ENCODE data around the gene KDM4B. TPM values are rescaled to one million over a fixed set of nuclear protein-coding genes. Genes with fewer than 3 reads are reported as not detected.

Gene KDM4B
- total and polyA plus RNA-seq, 3 experiments from 2014 or later, result 14.6 to 16.0 (median 14.6) TPM

GRCh38 chr19:5131506-5132205 lies 162.7 kb downstream of the KDM4B start:
- no peaks in the 10 kb centered on the region for H3K9me3 Mint-ChIP-seq
- H3K4me1 Mint-ChIP-seq, result peaks cover 16 to 26% (median 20%) of the 10 kb centered on the region in 3 donors
- peak overlapping the region in 5 of 8 donors; percentile 47 to 92 (median 74) for H3K27ac Mint-ChIP-seq
- Histone ChIP-seq H3K9me3 (ENCODE audit: low read length) (no peaks in the 10 kb centered on the region), H3K36me3 (ENCODE audit: insufficient read depth, low read length) (no peaks in the 10 kb centered on the region), H3K27me3 (ENCODE audit: insufficient read depth, low read length, poor library complexity, severe bottlenecking) (no peaks in the 10 kb centered on the region), H3K4me3 (ENCODE audit: low read length) (no peak overlapping the region), H3K27ac (ENCODE audit: low read depth, low read length) (no peak overlapping the region), H3K4me1 (ENCODE audit: insufficient read depth, low read length) (peaks cover 28% of the 10 kb centered on the region)
- ChIA-PET CTCF (no interaction called here), POLR2A (interaction anchor here (0.7 kb wide), 1 partner anchor 15 kb away, joined by 3 read pairs; no protein-coding TSS in a partner anchor)
- peaks cover 0 to 35% (median 2%) of the 10 kb centered on the region in 3 donors for H3K36me3 Mint-ChIP-seq
- peak in 1 of 5 donors; percentile 64 for DNase-seq
- no peaks in the 10 kb centered on the region for H3K27me3 Mint-ChIP-seq
- peak overlapping the region in 5 of 7 donors; percentile 55 to 79 (median 74) for H3K4me3 Mint-ChIP-seq

GRCh38 chr19:5132206-5132560 lies 163.3 kb downstream of the KDM4B start:
- H3K4me1 Mint-ChIP-seq, result peaks cover 16 to 26% (median 20%) of the 10 kb centered on the region in 3 donors
- Histone ChIP-seq H3K36me3 (ENCODE audit: insufficient read depth, low read length) (no peaks in the 10 kb centered on the region), H3K4me1 (ENCODE audit: insufficient read depth, low read length) (peaks cover 28% of the 10 kb centered on the region), H3K27me3 (ENCODE audit: insufficient read depth, low read length, poor library complexity, severe bottlenecking) (no peaks in the 10 kb centered on the region), H3K9me3 (ENCODE audit: low read length) (no peaks in the 10 kb centered on the region), H3K27ac (ENCODE audit: low read depth, low read length) (no peak overlapping the region), H3K4me3 (ENCODE audit: low read length) (no peak overlapping the region)
- DNase-seq, result no peak
- ChIA-PET POLR2A (no interaction called here), CTCF (no interaction called here)
- peaks cover 0 to 41% (median 2%) of the 10 kb centered on the region in 3 donors for H3K36me3 Mint-ChIP-seq
- H3K4me3 Mint-ChIP-seq, result peak overlapping the region in 2 of 7 donors; percentile 44 to 69
- H3K27ac Mint-ChIP-seq, result peak overlapping the region in 3 of 8 donors; percentile 8 to 92 (median 21)
- no peaks in the 10 kb centered on the region for H3K9me3 Mint-ChIP-seq
- no peaks in the 10 kb centered on the region for H3K27me3 Mint-ChIP-seq

- H3K27ac ChIP-seq (ENCODE audit: low read depth, low read length), result no peak overlapping the region
- no peak for DNase-seq
- peaks cover 16 to 30% (median 20%) of the 10 kb centered on the region in 3 donors for H3K4me1 Mint-ChIP-seq
- H3K9me3 Mint-ChIP-seq, result no peaks in the 10 kb centered on the region
- H3K36me3 Mint-ChIP-seq, result peaks cover 0 to 48% (median 2%) of the 10 kb centered on the region in 3 donors
- H3K9me3 ChIP-seq (ENCODE audit: low read length), result no peaks in the 10 kb centered on the region
- H3K27me3 ChIP-seq (ENCODE audit: insufficient read depth, low read length, poor library complexity, severe bottlenecking), result no peaks in the 10 kb centered on the region
- peak overlapping the region in 1 of 8 donors; percentile 21 for H3K27ac Mint-ChIP-seq
- no peaks in the 10 kb centered on the region for H3K36me3 ChIP-seq (ENCODE audit: insufficient read depth, low read length)
- ChIA-PET CTCF (no interaction called here), POLR2A (no interaction called here)
- H3K27me3 Mint-ChIP-seq, result no peaks in the 10 kb centered on the region
- peak overlapping the region in 2 of 7 donors; percentile 10 to 69 for H3K4me3 Mint-ChIP-seq
- peaks cover 31% of the 10 kb centered on the region for H3K4me1 ChIP-seq (ENCODE audit: insufficient read depth, low read length)
- no peak overlapping the region for H3K4me3 ChIP-seq (ENCODE audit: low read length)
Observed at GRCh38 chr19:5132698-5133651, 164.1 kb downstream of the KDM4B start.

DNA sequence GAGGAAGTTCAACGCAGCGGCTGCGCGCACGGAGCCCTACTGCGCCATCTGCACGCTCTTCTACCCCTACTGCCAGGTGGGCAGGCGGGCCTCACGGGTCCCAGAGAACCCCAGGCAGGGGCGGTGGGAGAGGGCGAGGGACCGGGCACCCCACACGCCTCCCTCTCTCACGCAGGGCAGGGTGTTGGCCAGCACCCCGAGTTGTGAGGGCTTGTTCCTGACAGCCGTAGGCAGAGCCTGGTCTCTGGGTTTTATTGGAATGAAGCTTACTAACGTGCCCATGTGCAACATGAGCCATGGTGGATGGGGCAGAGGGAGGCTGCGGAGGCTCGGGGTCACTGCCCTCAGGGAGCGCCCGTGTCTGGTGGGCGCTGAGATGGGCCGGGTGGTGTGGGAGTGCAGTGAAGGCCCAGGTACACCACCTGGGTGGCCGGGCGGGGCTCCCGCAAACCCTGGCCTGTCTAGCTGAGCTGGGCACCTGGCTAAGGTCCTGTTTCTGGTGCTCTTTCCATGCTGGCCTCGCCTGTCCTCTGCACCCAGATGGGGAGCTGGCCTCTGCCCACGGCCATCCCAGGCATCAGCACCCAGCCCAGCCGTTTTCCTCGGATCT lies 165.2 kb downstream of the KDM4B start:
- Histone ChIP-seq H3K4me1 (ENCODE audit: insufficient read depth, low read length) (peaks cover 42% of the 10 kb centered on the region), H3K27ac (ENCODE audit: low read depth, low read length) (no peak overlapping the region), H3K9me3 (ENCODE audit: low read length) (no peaks in the 10 kb centered on the region), H3K36me3 (ENCODE audit: insufficient read depth, low read length) (no peaks in the 10 kb centered on the region), H3K27me3 (ENCODE audit: insufficient read depth, low read length, poor library complexity, severe bottlenecking) (no peaks in the 10 kb centered on the region), H3K4me3 (ENCODE audit: low read length) (no peak overlapping the region)
- peaks cover 0 to under 1% (median 0%) of the 10 kb centered on the region in 5 donors for H3K9me3 Mint-ChIP-seq
- POLR2A ChIA-PET, result no interaction called here
- CTCF ChIA-PET, result no interaction called here
- peaks cover 2 to 58% (median 3%) of the 10 kb centered on the region in 3 donors for H3K36me3 Mint-ChIP-seq
- no peak for DNase-seq
- H3K4me1 Mint-ChIP-seq, result peaks cover 26 to 41% (median 30%) of the 10 kb centered on the region in 3 donors
- peaks cover 0 to under 1% of the 10 kb centered on the region in 2 donors for H3K27me3 Mint-ChIP-seq
- no peak overlapping the region for H3K27ac Mint-ChIP-seq
- no peak overlapping the region for H3K4me3 Mint-ChIP-seq

DNA sequence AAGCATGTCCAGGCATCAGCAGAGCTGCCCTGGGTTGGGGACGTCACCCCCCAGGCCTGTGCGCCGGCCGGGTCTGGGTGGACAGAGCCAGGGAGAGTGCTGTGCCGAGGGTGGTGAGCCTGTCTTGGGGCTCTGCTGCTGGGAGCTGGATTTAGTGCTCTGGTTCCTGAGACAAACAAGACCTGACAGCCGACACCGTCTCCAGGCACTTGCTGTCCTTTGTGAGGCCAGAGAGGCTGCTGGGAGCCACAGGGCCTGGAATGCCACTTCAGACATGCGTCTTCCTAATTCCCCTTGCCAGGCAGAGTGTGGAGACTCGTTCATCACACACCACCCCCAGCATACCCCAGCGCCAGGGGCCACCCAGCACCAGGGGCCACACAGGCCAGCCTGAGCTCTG lies 165.8 kb downstream of the KDM4B start:
- no peak overlapping the region for H3K27ac ChIP-seq (ENCODE audit: low read depth, low read length)
- H3K9me3 Mint-ChIP-seq, result peaks cover 0 to 3% (median 0%) of the 10 kb centered on the region in 5 donors
- DNase-seq, result no peak
- H3K4me1 Mint-ChIP-seq, result peaks cover 32 to 45% (median 36%) of the 10 kb centered on the region in 3 donors
- no peak overlapping the region for H3K4me3 Mint-ChIP-seq
- peaks cover 41% of the 10 kb centered on the region for H3K4me1 ChIP-seq (ENCODE audit: insufficient read depth, low read length)
- H3K27me3 Mint-ChIP-seq, result peaks cover 0 to 3% of the 10 kb centered on the region in 2 donors
- ChIA-PET CTCF (no interaction called here), POLR2A (no interaction called here)
- no peaks in the 10 kb centered on the region for H3K27me3 ChIP-seq (ENCODE audit: insufficient read depth, low read length, poor library complexity, severe bottlenecking)
- no peaks in the 10 kb centered on the region for H3K9me3 ChIP-seq (ENCODE audit: low read length)
- H3K36me3 ChIP-seq (ENCODE audit: insufficient read depth, low read length), result no peaks in the 10 kb centered on the region
- peak overlapping the region in 1 of 8 donors; percentile 50 for H3K27ac Mint-ChIP-seq
- no peak overlapping the region for H3K4me3 ChIP-seq (ENCODE audit: low read length)
- H3K36me3 Mint-ChIP-seq, result peaks cover 3 to 64% (median 4%) of the 10 kb centered on the region in 3 donors

GRCh38 chr19:5136073-5136855 lies 167.4 kb downstream of the KDM4B start:
- Histone ChIP-seq H3K9me3 (ENCODE audit: low read length) (no peaks in the 10 kb centered on the region), H3K27me3 (ENCODE audit: insufficient read depth, low read length, poor library complexity, severe bottlenecking) (no peaks in the 10 kb centered on the region), H3K36me3 (ENCODE audit: insufficient read depth, low read length) (no peaks in the 10 kb centered on the region), H3K4me3 (ENCODE audit: low read length) (no peak overlapping the region), H3K4me1 (ENCODE audit: insufficient read depth, low read length) (peaks cover 32% of the 10 kb centered on the region), H3K27ac (ENCODE audit: low read depth, low read length) (no peak overlapping the region)
- Mint-ChIP-seq H3K4me1 (peaks cover 23 to 37% (median 26%) of the 10 kb centered on the region in 3 donors), H3K4me3 (no peak overlapping the region), H3K27me3 (peaks cover 0 to 3% of the 10 kb centered on the region in 2 donors), H3K9me3 (peaks cover 0 to 3% (median 0%) of the 10 kb centered on the region in 5 donors), H3K27ac (no peak overlapping the region), H3K36me3 (peaks cover 3 to 68% (median 4%) of the 10 kb centered on the region in 3 donors)
- DNase-seq, result no peak
- ChIA-PET POLR2A (no interaction called here), CTCF (no interaction called here)

DNA sequence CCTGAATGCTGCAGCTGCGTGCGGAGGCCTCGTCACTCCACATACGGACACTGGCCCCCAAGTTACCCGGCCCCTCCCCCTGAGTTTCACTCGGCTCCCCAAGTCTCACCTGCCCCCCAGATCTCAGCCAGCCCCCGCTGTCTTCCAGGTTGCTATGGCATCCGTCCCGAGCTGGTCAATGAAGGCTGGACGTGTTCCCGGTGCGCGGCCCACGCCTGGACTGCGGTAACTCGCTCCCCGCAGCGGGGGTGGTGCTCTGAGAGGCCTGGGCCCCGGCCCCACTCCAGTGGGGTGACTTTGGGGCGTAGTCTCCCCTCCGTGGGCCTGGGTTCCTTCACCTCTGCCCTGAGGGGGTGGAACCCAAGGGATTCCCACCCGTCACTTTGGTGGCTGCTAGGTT lies 168.2 kb downstream of the KDM4B start:
- peaks cover 26% of the 10 kb centered on the region for H3K4me1 ChIP-seq (ENCODE audit: insufficient read depth, low read length)
- peaks cover 0 to 3% (median 0%) of the 10 kb centered on the region in 5 donors for H3K9me3 Mint-ChIP-seq
- no peak for DNase-seq
- ChIA-PET POLR2A (no interaction called here), CTCF (no interaction called here)
- no peak overlapping the region for H3K4me3 ChIP-seq (ENCODE audit: low read length)
- H3K27me3 ChIP-seq (ENCODE audit: insufficient read depth, low read length, poor library complexity, severe bottlenecking), result no peaks in the 10 kb centered on the region
- H3K27me3 Mint-ChIP-seq, result peaks cover 0 to 3% of the 10 kb centered on the region in 2 donors
- H3K9me3 ChIP-seq (ENCODE audit: low read length), result no peaks in the 10 kb centered on the region
- H3K4me1 Mint-ChIP-seq, result peaks cover 19 to 32% (median 22%) of the 10 kb centered on the region in 3 donors
- no peak overlapping the region for H3K27ac ChIP-seq (ENCODE audit: low read depth, low read length)
- H3K36me3 Mint-ChIP-seq, result peaks cover 3 to 67% (median 4%) of the 10 kb centered on the region in 3 donors
- no peak overlapping the region for H3K27ac Mint-ChIP-seq
- no peak overlapping the region for H3K4me3 Mint-ChIP-seq
- H3K36me3 ChIP-seq (ENCODE audit: insufficient read depth, low read length), result no peaks in the 10 kb centered on the region
